GM19463 (cell line): Measurements from ENCODE around the gene COTL1.
A peak's percentile ranks its signal among the peaks of the same experiment; 100 is the strongest.

Source experiments
- ATAC-seq: cut with Tn5 transposase; IDR thresholded peaks from one replicate; pipeline ENCODE4 v1.9.1; 2021; ENCODE audit warnings: mild to moderate bottlenecking, moderate library complexity; ENCODE audit not compliant: unreplicated experiment

Gene COTL1

DNA sequence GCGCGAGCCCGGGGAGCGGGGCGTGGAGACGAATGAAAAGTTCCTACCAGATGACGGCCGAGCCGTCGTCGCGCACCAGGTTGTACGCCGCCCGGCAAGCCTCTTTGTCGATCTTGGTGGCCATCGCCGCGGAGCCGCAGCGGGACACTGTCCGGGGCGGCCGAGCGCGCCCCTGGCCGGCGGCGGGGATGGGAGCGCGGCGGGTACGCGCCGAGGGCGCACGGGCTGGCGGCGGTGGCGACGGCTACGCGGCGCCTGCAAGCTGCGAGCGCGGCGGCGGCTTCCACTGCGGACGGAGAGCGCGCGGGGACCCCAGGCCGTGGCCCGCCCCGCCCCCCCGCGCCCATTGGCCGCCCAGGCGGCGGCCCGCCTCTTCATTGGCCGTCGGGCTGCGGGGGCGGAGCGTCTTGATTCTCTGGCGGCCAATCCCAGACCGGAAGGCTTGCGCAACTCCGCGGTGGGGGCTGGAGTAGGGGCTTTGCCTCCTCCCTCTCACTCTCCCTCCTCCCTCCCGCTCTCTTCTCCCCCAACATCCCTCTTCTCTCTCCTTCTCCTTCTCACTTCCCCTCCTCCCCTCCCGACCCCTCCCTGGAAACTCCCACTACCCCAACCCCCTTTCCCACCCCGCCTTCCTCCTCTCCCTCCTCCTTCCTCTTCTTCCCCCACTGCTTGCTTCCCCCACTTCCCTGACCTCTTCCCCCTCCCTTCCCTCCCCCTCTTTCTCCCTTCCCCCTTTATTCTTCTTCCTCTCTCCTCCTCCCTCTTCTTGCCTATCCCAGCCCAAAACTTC lies at the start of gene COTL1:
TSS of gene COTL1 (minus strand) at position 288 of the 790 bp plus-strand sequence. CDS start at position 124, 164 bp downstream.
- peak; percentile 85 for ATAC-seq

GRCh38 chr16:84665843-84666242 lies 48.0 kb upstream of the COTL1 start:
- no peak for ATAC-seq

GRCh38 chr16:84665359-84665758 lies 47.5 kb upstream of the COTL1 start:
- ATAC-seq: no peak

- ATAC-seq: peak; percentile 96
These were observed 45.7 kb upstream of the COTL1 start for GRCh38 chr16:84663433-84664101.

DNA sequence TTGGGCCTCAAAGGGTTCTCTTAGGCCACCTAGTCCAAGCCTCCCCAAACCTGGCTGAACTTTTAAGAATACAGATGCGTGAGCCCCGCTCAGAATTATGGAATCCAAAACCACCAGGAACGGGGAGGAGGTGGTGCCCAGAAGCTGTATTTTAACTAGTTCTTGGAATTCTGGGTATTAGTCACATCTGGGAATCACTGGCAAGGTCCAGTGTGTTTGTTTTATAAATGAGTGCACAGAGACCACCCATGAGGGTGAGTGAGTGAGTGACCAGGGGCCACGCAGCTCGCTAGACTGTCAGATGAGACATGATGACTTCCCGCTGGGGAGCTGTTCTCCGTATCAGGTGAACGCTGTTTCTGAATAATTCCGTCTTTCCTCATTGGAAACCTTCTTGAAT lies 44.6 kb upstream of the COTL1 start:
- ATAC-seq: no peak

DNA sequence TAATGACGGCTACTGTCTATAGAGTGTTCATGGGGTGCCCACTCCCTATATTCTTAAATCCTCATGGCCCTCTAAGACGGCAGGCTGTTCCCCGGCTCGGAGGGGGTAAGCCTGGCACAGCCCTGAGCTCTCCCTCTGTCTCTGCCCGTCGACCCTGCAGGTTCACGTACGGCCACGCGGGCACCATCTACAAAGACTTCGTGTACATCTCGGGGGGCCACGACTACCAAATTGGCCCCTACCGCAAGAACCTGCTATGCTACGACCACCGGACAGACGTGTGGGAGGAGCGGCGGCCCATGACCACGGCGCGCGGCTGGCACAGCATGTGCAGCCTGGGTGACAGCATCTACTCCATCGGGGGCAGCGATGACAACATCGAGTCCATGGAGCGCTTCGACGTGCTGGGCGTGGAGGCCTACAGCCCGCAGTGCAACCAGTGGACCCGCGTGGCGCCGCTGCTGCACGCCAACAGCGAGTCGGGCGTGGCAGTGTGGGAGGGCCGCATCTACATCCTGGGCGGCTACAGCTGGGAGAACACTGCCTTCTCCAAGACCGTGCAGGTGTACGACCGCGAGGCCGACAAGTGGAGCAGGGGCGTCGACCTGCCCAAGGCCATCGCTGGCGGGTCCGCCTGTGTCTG lies 43.7 kb upstream of the COTL1 start:
- ATAC-seq: no peak

DNA sequence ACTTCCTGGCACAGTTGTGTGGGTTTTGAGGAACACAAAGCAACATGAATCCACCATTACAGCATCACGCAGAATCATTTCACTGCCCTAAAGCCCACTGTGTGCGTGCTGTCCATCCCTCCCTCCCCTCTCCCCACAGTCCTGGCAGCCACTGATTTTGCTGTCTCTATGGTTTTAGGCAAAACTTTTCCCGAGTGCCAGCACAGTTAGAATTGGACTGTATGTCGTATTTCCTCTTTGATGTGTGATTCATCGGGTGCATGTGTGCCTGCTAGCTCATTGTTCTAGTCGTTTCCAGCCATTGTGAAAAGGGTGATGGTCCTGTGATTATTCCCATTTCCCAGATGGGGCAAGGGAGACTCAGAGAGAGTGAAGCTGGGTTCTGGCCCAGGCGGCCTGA lies 43.1 kb upstream of the COTL1 start:
- no peak for ATAC-seq

DNA sequence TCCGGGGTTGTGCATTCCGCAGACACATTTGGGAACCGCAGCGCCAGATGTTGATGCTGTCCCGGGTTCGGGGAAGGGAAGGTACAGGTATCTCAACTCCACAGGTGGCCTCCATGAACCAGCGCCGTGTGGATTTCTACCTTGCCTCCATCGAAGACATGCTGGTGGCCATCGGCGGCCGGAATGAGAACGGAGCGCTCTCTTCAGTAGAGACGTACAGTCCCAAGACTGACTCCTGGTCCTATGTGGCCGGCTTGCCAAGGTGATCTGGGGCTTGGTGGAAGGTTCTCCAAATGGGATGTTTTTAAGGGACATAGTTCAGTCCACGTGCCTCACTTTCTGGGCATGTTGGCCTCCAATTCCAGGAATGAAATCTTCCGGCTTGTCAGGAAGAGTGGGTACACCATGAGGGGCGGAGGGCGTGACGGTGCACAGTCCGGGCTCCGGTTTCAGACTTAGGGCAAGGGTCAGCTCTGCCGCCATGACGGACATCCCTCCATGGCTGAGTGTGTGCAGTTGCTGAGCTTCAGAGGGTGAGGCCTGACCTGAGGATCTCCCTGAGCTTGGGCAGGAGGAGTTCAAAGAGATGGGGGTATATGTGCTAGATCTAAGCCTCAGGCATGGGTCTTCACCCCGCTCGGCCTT lies 41.9 kb upstream of the COTL1 start:
- no peak for ATAC-seq

DNA sequence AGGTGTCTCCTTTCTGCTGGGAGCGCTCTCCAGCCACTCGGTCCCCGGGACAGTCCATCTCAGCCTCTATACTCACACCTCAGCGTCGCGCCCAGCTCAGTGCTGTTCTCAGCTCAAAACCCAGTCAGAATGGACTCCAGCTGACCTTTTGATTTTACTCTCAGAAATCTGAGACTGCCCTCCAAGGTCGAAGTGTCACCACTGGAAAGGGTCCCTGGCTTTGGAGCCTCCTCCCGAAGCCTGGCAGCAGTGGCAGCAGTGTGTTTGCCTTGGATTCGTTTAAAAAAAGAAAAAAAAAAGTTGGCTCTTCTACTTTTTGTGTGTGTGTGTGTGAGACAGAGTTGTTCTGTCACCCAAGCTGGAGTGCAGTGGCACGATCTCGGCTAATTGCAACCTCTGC lies 40.8 kb upstream of the COTL1 start:
- ATAC-seq: no peak

GRCh38 chr16:84657229-84657837 lies 39.5 kb upstream of the COTL1 start:
- no peak for ATAC-seq

DNA sequence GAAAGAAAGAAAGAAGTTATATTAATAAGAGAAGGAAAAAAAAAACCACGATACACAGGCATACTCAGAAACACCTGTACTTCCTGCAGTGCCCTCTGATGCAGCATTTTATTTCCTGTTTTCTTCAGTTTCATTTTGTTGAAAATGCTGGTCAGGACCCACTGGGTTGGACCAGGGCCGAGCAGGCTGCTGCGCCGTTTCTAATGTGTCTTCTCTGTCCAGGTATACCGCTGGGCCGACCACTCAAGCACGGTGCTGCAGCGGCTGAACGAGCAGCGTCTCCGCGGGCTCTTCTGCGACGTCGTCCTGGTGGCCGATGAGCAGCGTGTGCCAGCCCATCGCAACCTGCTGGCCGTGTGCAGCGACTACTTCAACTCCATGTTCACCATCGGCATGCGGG lies 38.8 kb upstream of the COTL1 start:
- no peak for ATAC-seq

DNA sequence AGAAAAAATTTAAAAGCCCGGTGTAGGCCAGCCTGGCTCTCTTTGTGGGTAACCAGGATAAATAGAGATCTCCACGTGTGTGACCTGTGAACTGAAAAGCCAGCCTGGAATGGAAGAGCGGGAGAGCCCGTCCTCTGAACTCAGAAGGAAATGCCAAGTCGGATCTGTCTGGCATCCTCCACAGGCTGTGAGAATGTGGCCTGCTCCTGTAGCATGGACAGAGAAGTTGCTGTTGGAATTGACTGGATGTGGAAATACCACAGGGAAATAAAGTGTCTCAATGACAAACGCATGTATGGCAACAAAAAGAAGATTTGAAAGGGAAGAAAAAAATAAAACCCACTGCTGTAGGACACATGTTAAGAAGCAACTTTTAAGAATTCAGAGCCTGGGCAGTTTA lies 37.1 kb upstream of the COTL1 start:
- ATAC-seq: no peak

DNA sequence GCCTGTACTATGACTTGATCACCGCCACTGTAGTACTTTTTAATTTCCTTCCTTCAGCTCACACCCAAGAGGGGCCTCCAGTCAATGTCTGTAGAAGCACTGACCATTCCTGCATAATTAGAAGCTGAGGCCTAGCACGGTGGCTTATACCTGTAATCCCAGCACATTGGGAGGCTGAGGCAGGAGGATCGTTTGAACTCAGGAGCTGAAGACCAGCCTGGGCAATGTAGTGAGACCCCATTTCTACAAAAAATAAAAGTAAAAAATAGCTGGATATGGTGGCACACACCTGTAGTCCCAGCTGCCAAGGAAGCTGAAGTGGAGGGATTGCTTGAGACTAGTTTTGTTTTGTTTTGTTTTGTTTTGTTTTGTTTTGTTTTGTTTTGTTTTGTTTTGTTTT lies 36.4 kb upstream of the COTL1 start:
- no peak for ATAC-seq

GRCh38 chr16:84652566-84652965 lies 34.7 kb upstream of the COTL1 start:
- ATAC-seq: no peak

DNA sequence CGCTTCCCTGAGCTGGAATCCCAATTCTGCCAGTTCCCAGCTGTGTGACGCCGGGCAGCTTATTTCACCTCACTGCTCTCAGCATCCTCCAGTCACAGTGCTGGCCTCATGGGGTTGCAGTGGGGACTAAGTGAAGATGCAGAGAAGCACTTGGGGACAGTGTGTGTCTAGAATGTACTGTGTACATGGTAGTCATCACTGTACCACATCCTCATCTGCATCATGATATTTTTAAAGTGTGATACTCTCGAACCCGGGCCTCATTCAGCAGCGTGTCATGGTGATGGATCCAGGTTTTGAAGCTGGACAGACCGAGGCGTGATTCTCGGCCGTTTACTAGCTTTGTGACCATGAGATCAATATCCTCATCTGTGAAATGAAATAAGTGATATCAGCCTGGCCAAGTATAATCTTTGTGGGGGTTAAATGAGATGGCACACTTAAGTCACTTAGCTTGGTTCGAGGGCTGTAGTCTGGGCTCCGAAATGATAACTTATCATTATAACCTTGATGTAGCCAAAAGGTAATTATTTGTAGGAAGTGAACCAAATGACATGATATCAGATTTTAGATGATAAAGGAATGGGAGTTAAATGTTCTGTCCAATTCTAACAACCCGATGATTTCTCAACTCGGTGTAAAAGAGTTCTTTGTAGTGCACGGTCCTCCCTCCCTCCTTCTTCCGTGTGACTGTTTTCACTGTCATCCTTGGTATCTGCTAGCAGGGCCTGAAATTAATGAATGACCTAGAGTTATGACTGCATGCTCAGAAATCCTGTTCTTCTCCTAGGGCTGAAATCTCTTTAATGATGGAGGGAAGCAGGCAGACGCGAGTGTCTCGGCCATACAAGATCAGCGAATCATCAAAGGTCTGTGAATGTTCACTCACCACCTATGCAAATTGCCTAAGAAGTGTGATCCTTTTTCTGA lies 32.4 kb upstream of the COTL1 start:
- no peak for ATAC-seq

DNA sequence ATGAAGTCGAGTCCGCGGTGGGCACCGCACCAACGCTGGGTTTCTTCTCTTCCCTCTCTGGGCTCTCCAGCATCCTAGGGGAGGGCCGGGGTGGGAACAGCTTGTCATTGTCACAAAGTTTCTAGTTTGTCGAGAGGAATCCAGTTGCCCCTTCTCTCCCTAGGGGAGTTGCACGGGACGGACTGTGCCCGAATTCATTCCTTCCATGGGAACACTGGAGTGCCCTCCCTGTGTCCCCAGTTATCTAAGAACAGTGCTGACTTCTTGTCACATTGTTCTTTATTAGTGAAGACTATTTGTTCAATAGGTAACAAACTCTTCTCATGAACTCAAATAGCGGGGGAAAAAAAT lies 31.6 kb upstream of the COTL1 start:
- ATAC-seq: no peak

DNA sequence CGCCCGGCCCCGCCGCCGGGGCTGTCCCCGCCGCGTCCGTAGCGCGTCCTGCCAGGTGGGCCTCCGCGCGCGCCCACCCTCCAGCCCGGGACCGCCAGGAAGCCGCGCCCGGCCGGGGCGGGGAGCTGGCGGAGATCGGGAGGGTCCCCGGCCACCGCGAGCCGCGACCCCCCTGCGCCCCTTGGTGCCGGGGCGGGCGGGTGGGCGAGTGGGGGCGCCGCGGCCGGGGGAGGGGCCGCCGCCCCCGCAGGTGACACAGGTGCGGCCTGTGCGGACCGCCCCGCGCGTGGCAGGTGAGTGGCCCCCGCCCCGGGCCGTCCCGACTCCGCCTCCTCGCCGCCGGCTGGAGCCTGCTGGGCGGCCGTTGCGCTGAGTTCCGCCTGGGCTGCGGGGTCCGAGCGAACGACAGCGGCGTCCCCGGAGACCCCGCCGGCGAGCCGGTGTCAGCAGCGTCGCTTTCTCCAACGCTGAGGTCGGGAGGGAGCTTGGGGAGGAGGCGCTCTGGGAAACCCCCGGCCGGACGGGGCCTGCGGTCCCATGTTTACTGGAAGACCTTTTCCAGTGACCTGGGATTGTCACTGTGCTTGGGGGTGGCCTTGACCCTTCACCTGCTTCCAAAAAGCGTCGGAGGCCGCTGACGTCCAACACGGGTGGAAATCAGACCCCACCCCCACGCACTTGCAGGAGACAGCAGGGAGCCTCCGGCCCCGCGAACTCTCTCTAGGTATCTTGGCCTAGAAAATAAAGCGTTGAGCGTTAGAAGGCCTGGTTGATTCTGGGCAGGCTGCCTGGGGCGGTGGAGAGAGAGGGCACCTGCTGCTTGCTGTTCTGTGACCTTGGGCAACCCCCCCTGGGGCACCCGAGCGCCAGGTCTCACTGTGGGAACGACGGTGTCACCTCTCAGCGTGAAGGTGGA lies 31.0 kb upstream of the COTL1 start:
- peak; percentile 62 for ATAC-seq

GRCh38 chr16:84647828-84648594 lies 30.1 kb upstream of the COTL1 start, which contains the start of gene KLHL36:
KLHL36 (plus strand) TSS chr16:84648511; CDS start chr16:84650868, 2,357 bp downstream.
- ATAC-seq: peak; percentile 88
